Stimulated activated CD8-positive, alpha-beta memory T cell treated with anti-CD3 and anti-CD28 coated beads, Interleukin-15, amount 100 ng/mL, for 1 hour (primary cell): ENCODE results near the gene SCMH1.
"Not testable (repeated sequence)": the region's sequence is repeated elsewhere in the genome, so short reads cannot be mapped to it uniquely, and the experiment has no call there.

Source experiments
- DNase-seq: peaks from one replicate; pipeline ENCODE4 v3.0.0-alpha.2; 2020; ENCODE audit warnings: low read depth

The SCMH1 gene

GRCh38 chr1:41241749-41242341, at the start of gene SCMH1:
TSS of gene SCMH1 (minus strand) at chr1:41242306. CDS start at chr1:41186133, 56,173 bp downstream.
- DNase-seq = peak; percentile 15

- no peak for DNase-seq
Measured at GRCh38 chr1:41291195-41291594, 49.1 kb upstream of the SCMH1 start.

- no peak for DNase-seq
Measured at GRCh38 chr1:41289196-41289595, 47.1 kb upstream of the SCMH1 start.

- no peak for DNase-seq
Measured at GRCh38 chr1:41286992-41287391, 44.9 kb upstream of the SCMH1 start.

- no peak for DNase-seq
Measured at GRCh38 chr1:41286486-41286885, 44.4 kb upstream of the SCMH1 start.

- no peak for DNase-seq
Measured at GRCh38 chr1:41285818-41286217, 43.7 kb upstream of the SCMH1 start.

- no peak for DNase-seq
Measured at GRCh38 chr1:41284121-41284520, 42.0 kb upstream of the SCMH1 start.

- DNase-seq = no peak
Measured at GRCh38 chr1:41282679-41283317, 40.7 kb upstream of the SCMH1 start.

- no peak for DNase-seq
Measured at GRCh38 chr1:41281334-41281733, 39.2 kb upstream of the SCMH1 start.

GRCh38 chr1:41280202-41281032, 38.3 kb upstream of the SCMH1 start:
- DNase-seq = no peak

GRCh38 chr1:41278076-41278475, 36.0 kb upstream of the SCMH1 start:
- DNase-seq = no peak

- DNase-seq = no peak
Measured at GRCh38 chr1:41277371-41277975, 35.4 kb upstream of the SCMH1 start.

GRCh38 chr1:41275831-41276230, 33.7 kb upstream of the SCMH1 start:
- DNase-seq = no peak

- no peak for DNase-seq
Measured at GRCh38 chr1:41274752-41275545, 32.8 kb upstream of the SCMH1 start.

- no peak for DNase-seq
Measured at GRCh38 chr1:41272601-41273000, 30.5 kb upstream of the SCMH1 start.

- peak; percentile 39 for DNase-seq
Measured at GRCh38 chr1:41268154-41268770, 26.2 kb upstream of the SCMH1 start.

- DNase-seq = no peak
Measured at GRCh38 chr1:41261926-41262618, 20.0 kb upstream of the SCMH1 start.

GRCh38 chr1:41260768-41261167, 18.7 kb upstream of the SCMH1 start:
- no peak for DNase-seq

- no peak for DNase-seq
Measured at GRCh38 chr1:41259221-41259620, 17.1 kb upstream of the SCMH1 start.

GRCh38 chr1:41255978-41256377, 13.9 kb upstream of the SCMH1 start:
- no peak for DNase-seq

- DNase-seq = not testable (repeated sequence)
Measured at GRCh38 chr1:41251120-41251519, 9.0 kb upstream of the SCMH1 start.
